ENCODE measurements around the gene HAUS1.

- TF ChIP-seq, protein P1, sequence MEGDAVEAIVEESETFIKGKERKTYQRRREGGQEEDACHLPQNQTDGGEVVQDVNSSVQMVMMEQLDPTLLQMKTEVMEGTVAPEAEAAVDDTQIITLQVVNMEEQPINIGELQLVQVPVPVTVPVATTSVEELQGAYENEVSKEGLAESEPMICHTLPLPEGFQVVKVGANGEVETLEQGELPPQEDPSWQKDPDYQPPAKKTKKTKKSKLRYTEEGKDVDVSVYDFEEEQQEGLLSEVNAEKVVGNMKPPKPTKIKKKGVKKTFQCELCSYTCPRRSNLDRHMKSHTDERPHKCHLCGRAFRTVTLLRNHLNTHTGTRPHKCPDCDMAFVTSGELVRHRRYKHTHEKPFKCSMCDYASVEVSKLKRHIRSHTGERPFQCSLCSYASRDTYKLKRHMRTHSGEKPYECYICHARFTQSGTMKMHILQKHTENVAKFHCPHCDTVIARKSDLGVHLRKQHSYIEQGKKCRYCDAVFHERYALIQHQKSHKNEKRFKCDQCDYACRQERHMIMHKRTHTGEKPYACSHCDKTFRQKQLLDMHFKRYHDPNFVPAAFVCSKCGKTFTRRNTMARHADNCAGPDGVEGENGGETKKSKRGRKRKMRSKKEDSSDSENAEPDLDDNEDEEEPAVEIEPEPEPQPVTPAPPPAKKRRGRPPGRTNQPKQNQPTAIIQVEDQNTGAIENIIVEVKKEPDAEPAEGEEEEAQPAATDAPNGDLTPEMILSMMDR (conservative IDR thresholded peaks at IDR 0.05): no peak
- TF ChIP-seq EZH2 (IDR thresholded peaks at IDR 0.05; ENCODE audit: low read depth): no peak
Measured at GRCh38 chr18:46080156-46080555, 24.0 kb upstream of the HAUS1 start.

Data from PC-9 (cell line).